Right atrium auricular region (tissue), 2 donors: Measurements from ENCODE around the gene ESAM. TPM values are rescaled to one million over a fixed set of nuclear protein-coding genes. Genes with fewer than 3 reads are reported as not detected.

Source experiments
- DNase-seq: peaks from one replicate; pipeline ENCODE4 v3.0.0-alpha.2; 2019; ENCODE audit warnings: low spot score
- H3K27ac ChIP-seq, 2 donors: fragments of 200-600 bp; sonication (generic); 1 replicate in 1 of 2; 2 replicates in 1 of 2; pipeline ENCODE4 v1.5.1; 2016 to 2019
- H3K27me3 ChIP-seq, 2 donors: fragments of 200-600 bp; sonication (generic); one replicate each; pipeline versions ENCODE4 v1.5.1 to v1.6.0; 2017 to 2019
- H3K36me3 ChIP-seq: fragments of 200-600 bp; sonication (generic); one replicate; pipeline ENCODE4 v1.5.1; 2016
- H3K4me1 ChIP-seq, 2 donors: fragments of 200-600 bp; sonication (generic); one replicate each; pipeline versions ENCODE4 v1.5.1 to v1.6.0; 2017 to 2019
- H3K4me3 ChIP-seq, 2 donors: fragments of 200-600 bp; sonication (generic); 1 replicate in 1 of 2; 2 replicates in 1 of 2; pipeline ENCODE4 v1.5.1; 2017 to 2019; ENCODE audit warnings: mild to moderate bottlenecking in 1 of 2, moderate library complexity in 1 of 2
- H3K9me3 ChIP-seq, 2 donors: fragments of 200-600 bp; sonication (generic); one replicate each; pipeline ENCODE4 v1.5.1; 2019
- total RNA-seq, 2 donors: library from RNA; depleted of rRNA; stranded (reverse); fragments of >200 nt; gene quantifications; one replicate each; pipeline ENCODE4 v1.1.0, GENCODE V29; 2016
- TF ChIP-seq, protein P1 (sequence below), 2 donors: fragments of 200-600 bp; sonication (generic); IDR thresholded peaks; one replicate each; pipeline ENCODE4 v1.5.1; 2019; ENCODE audit warnings: antibody characterized with exemption in 2 of 2

Gene ESAM
- total RNA-seq, 2 donors from 2014 or later = 60.6 to 64.6 TPM

- Histone ChIP-seq H3K4me1 (peaks cover 0 to 40% of the 10 kb centered on the region in 2 donors), H3K9me3 (no peaks in the 10 kb centered on the region), H3K27ac (no peak overlapping the region), H3K36me3 (no peaks in the 10 kb centered on the region), H3K27me3 (no peaks in the 10 kb centered on the region), H3K4me3 (no peak overlapping the region)
- DNase-seq = no peak
- TF ChIP-seq, protein P1, sequence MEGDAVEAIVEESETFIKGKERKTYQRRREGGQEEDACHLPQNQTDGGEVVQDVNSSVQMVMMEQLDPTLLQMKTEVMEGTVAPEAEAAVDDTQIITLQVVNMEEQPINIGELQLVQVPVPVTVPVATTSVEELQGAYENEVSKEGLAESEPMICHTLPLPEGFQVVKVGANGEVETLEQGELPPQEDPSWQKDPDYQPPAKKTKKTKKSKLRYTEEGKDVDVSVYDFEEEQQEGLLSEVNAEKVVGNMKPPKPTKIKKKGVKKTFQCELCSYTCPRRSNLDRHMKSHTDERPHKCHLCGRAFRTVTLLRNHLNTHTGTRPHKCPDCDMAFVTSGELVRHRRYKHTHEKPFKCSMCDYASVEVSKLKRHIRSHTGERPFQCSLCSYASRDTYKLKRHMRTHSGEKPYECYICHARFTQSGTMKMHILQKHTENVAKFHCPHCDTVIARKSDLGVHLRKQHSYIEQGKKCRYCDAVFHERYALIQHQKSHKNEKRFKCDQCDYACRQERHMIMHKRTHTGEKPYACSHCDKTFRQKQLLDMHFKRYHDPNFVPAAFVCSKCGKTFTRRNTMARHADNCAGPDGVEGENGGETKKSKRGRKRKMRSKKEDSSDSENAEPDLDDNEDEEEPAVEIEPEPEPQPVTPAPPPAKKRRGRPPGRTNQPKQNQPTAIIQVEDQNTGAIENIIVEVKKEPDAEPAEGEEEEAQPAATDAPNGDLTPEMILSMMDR (IDR thresholded peaks at IDR 0.05) = no peak
Measured at GRCh38 chr11:124796312-124796711, 34.2 kb upstream of the ESAM start.

GRCh38 chr11:124793466-124794278 is 31.6 kb upstream of the ESAM start:
- no peak for DNase-seq

DNA sequence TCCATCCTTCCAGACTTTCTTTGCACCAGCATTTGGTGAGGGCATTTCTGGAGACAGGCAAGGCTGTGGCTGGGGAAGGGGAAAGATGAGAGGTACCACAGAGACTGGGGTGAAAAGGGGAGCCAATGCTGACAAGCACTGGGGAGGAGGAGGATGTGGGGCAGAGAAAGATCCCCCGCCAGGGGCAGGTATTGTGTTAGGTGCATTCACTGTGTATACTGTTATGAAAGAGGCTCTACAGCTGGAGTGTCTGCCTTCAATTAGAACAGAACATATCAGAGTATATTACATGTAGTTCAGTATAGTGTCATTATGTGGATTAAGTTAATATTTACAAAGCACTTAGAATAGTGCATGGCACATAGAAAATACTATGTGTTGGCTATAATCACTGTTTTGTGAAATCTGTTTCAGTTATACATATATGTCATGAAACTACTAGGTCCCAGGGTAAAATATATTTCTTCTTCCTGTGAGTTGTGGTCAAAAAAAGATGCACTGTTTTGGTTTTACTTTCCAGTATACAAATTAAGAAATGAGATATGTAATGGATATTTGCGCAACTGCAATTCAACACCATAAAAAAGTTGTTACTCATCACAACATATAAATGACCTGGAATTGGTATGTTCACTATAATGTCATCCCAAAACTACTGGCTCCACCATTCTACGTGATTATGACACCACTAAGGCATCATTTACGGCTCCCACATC is 29.7 kb upstream of the ESAM start:
- H3K9me3 ChIP-seq = no peaks in the 10 kb centered on the region
- DNase-seq = no peak
- TF ChIP-seq, protein P1 (IDR thresholded peaks at IDR 0.05) = no peak
- H3K36me3 ChIP-seq = no peaks in the 10 kb centered on the region
- no peak overlapping the region for H3K27ac ChIP-seq
- H3K4me3 ChIP-seq = no peak overlapping the region
- H3K4me1 ChIP-seq = peaks cover 0 to 19% of the 10 kb centered on the region in 2 donors
- no peaks in the 10 kb centered on the region for H3K27me3 ChIP-seq

More at GRCh38 chr11:124793466-124794278, 31.6 kb upstream of the ESAM start:
- H3K4me3 ChIP-seq = no peak overlapping the region
- no peaks in the 10 kb centered on the region for H3K27me3 ChIP-seq
- H3K27ac ChIP-seq = no peak overlapping the region
- TF ChIP-seq, protein P1 (IDR thresholded peaks at IDR 0.05) = peak; percentile 58 to 67
- no peaks in the 10 kb centered on the region for H3K9me3 ChIP-seq
- peaks cover 0 to 29% of the 10 kb centered on the region in 2 donors for H3K4me1 ChIP-seq
- H3K36me3 ChIP-seq = no peaks in the 10 kb centered on the region

DNA sequence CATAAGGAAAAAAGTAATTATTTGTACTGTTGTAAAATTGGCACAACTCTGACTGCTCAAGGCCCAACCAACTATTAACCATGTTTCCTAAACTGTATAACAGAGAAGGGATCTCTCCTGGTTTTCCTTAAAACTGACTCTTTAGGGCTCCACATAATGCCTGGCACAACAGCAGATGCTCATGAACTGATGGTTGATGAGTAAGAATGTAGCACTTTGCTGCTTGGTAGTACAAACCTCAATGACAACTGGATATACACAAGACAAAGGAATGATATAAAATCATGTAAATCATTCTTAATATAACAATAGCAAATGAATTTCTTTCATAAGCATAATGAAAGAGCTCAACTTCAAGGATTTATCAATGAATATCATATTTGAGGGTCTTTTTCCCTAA is 26.4 kb upstream of the ESAM start:
- peaks cover 0 to 10% of the 10 kb centered on the region in 2 donors for H3K4me1 ChIP-seq
- no peaks in the 10 kb centered on the region for H3K27me3 ChIP-seq
- H3K36me3 ChIP-seq = no peaks in the 10 kb centered on the region
- no peak overlapping the region for H3K4me3 ChIP-seq
- DNase-seq = no peak
- H3K27ac ChIP-seq = no peak overlapping the region
- no peaks in the 10 kb centered on the region for H3K9me3 ChIP-seq
- TF ChIP-seq, protein P1 (IDR thresholded peaks at IDR 0.05) = no peak

DNA sequence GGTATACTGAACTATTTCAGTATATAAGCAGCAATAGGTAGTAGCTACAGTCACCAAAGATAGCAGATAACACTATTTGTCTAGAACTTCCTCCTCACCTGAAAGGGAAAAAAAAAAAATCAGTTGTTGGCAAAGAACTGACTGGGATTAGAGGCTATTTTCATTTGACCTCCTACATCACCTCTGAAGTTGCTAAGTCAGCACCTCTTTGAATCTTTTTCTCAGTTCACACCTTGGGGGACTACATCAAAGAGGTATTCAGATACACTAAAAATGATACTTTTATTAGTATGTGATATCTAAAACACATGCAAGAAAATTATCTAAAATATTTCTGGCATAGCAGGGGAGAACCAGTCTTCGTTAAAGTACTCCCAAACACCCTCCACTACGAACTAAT is 22.0 kb upstream of the ESAM start:
- Histone ChIP-seq H3K36me3 (no peaks in the 10 kb centered on the region), H3K9me3 (no peaks in the 10 kb centered on the region), H3K27me3 (no peaks in the 10 kb centered on the region), H3K4me1 (no peaks in the 10 kb centered on the region), H3K4me3 (no peak overlapping the region), H3K27ac (no peak overlapping the region)
- no peak for DNase-seq
- TF ChIP-seq, protein P1 (IDR thresholded peaks at IDR 0.05) = no peak
